Frontal cortex (tissue), 4 donors: ENCODE data around the gene DCANP1. TPM values are rescaled to one million over a fixed set of nuclear protein-coding genes. Genes with fewer than 3 reads are reported as not detected.
A peak's percentile ranks its signal among the peaks of the same experiment; 100 is the strongest.

Experiments used
- DNase-seq, 2 donors: peaks; one replicate each; pipeline ENCODE4 v3.0.0; 2012; ENCODE audit warnings: low spot score in 2 of 2
- FAIRE-seq: peaks from 2 replicates; lab custom pipeline; 2012; peaks lifted over from hg19 to GRCh38; lab: Jason Lieb, UNC
- total RNA-seq: library from RNA; depleted of rRNA; stranded (reverse); fragments of >200 nt; gene quantifications from one replicate; pipeline ENCODE4 v1.2.3, GENCODE V29; 2014
- donor health status: control.
- donor health status: control.
- donor health status: control.

DCANP1 gene
- total RNA-seq, 1 donor from 2014 or later: not detected

GRCh38 chr5:135429301-135430134, 17.6 kb downstream of the DCANP1 start:
- no peak for DNase-seq
- FAIRE-seq: no peak

DNA sequence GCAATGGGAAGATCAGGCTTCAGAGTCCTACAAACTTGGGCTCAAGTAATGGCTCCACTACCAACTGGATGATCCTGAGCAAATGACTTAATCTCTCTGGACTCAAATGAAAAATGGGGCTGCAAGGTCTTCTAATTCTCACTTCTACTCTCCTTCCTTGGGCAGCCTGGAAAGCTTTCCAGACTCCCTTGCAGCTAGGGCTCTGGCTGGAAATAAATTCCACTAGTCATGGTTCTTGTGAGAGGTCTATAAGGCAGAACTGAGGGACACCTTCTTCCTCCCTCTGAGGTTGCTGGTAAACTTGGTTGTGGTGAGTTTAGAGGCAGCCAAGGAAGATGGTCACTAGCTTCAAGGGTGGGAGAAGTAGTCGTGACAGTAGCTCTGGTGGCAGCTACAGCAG, 18.6 kb downstream of the DCANP1 start:
- DNase-seq: no peak
- no peak for FAIRE-seq

GRCh38 chr5:135426102-135427082, 20.8 kb downstream of the DCANP1 start:
- DNase-seq (no peak), FAIRE-seq (no peak)

GRCh38 chr5:135425641-135426040, 21.5 kb downstream of the DCANP1 start:
- FAIRE-seq: no peak
- DNase-seq: no peak

- FAIRE-seq (no peak), DNase-seq (no peak)
Measured at GRCh38 chr5:135423846-135424168, 23.3 kb downstream of the DCANP1 start.

GRCh38 chr5:135423146-135423845, 23.9 kb downstream of the DCANP1 start:
- no peak for FAIRE-seq

GRCh38 chr5:135422419-135422818, 24.7 kb downstream of the DCANP1 start:
- DNase-seq: no peak
- FAIRE-seq: peak; percentile 96

More at GRCh38 chr5:135423146-135423845, 23.9 kb downstream of the DCANP1 start:
- DNase-seq: no peak

DNA sequence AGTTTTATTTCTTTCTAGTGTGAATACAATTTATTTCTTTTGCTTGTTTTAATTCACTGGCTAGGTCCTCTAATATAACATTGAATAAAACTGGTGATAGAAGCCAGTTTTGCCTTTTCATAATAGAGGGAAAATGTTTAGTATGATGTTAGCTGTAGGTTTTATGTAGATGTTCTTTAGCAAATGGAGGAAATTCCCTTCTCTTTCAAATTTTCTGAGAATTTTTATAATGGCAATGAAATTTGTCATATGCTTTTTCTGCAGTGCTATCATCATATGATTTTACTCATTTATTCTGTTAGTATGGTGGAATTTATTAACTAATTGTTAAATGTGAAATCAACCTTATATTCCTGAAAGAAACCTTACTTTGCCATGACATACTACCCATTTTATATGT, 30.1 kb downstream of the DCANP1 start:
- FAIRE-seq (no peak), DNase-seq (no peak)

DNA sequence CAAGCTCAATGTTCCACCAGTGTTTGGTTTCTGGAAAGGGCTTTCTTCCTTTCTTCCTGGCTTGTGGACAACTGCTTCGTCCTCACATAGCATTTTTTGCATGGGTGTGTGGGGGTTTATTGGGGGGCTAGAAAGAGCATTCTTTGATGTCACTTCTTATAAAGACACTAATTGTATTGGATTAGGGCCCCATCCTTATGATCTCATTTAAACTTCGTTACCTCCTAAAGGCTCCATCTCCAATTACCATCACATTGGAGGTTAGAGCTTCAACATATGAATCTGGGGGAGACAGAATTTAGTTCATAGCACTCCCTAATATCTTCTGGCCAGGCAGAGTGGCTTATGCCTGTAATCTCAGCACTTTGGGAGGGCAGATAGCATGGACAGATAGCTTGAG, 42.1 kb downstream of the DCANP1 start:
- DNase-seq (no peak), FAIRE-seq (no peak)

DNA sequence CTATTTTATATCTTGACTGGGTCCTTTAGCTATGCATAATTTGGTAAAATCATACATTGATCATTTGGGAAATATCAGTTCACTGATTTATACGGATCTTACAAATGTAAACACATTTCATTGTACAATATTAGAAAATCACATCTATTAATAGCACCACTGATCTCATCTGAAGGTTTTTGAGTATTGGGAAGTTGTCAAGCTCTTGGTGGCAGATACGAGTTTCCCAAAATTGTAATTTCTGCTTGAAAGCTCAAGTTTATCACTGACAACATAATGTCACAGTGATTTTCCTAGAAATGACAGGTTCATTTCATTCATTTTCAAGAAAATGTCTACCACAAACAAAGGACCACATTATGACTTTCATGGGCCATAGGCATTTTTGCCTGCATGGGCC, 45.1 kb downstream of the DCANP1 start:
- FAIRE-seq (no peak), DNase-seq (no peak)

DNA sequence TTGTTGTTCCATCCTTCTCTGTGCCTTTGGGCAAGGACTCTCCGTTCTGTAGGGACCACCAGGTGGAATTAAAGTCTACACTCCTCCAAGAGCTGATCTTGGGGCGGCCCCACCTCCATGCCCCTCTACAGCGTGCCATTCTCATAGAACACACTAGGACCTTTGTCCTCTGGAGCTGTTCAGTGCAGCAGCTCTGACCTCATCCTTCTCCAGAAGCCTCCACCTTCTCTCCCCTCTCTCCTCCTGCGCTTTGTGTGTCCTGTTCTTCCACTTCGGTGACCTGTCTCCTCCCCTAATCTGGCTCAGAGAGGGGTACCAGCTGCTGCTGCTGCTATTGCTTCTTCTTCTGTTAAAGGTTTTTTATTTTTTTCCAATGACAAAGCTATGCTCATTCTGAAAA, 46.3 kb downstream of the DCANP1 start:
- DNase-seq (peak in 1 of 2 donors; percentile 44), FAIRE-seq (no peak)

DNA sequence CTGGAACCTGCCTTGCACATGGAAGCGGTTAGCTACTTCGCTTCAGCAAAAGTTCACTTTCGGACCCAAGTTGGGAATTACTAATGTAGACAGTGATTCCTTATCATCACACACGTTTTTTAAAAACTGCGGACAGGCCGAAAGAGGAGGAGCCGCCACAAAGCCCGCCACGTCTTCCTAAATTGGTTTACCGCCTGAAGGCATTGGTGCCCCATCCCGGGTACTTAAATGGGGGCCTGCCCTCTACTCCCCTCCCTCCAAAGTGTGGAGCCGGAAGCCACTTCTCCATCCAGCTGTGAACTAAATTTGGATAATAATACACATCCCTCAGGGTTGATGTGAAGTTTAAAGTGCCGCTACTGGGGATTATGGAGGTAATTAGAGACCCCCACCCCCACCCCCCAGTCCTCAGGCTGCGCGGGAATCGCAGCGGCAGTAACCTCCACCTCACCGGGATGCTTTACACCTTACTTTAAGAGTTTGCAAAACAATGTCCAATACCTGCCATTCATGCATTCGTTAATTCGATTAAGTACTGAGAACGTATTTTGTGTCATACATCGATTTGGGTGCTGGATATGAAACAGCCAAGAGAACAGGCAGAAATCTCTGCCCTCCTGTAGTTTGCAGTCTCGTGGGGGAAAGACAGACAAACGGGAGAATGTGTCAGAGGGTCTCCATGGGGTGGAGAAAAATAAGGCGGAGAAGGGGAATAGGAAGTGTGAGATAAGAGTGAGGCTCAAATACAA, 47.2 kb downstream of the DCANP1 start:
- no peak for DNase-seq
- FAIRE-seq: no peak

GRCh38 chr5:135398855-135399793, 48.0 kb downstream of the DCANP1 start, which contains the start of gene MACROH2A1:
TSS of gene MACROH2A1 (minus strand) at chr5:135399231. CDS start at chr5:135389093, 10,138 bp downstream.
- FAIRE-seq: no peak
- DNase-seq: peak; percentile 87 to 93

DNA sequence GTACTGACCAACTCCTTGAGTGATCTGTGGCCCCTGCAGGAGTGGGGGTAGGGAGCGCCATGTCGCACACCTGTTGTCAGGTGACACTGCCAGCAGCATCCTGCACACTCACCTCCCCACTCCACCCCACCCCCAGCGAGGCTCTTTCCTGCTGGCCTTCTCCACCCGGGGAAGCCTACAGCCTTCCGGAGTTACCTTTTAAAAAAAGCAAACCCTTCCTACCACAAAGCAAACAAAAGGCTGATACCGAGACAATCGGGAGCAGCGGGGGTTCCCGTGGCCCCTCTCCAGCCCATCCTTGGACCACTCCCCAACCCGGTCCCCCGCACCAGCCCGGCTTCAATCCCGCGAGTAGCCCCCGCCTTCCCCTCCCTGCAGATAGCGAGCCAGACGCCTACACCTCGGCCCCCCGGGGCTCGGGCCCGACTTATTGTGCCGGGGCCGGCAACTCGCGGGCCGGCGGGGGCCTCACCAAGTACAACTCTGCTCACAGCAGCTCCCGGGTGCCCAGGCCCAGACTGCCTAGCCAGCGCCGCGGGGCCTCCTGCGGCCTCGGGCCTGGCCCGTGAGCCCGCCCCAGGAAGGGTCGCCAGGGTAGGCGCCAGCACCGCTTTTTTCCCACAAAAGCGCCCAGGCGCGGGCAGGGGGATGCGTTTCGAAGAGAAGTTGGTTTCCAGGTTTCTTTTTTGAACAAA, 48.8 kb downstream of the DCANP1 start:
- DNase-seq (no peak), FAIRE-seq (no peak)

DNA sequence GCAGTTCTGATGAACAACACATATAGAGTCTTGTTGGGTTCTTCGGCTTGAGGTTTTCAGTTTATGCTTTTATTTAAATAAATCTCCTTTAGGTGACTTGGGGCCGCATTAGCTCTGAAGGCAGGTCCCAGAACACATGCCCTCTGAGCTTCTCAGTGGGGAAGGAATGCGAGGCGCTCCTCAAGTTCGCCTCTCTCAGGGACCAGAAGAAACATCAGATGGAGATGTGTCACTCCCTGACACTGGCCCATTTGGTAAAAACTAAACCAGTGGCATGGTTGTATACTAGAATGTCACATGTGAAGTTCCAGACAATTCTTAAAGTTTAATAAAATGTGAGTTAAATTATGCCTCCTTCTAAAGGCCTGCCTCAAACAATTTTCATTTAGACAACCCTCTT, 50.1 kb downstream of the DCANP1 start:
- DNase-seq: no peak
- no peak for FAIRE-seq

GRCh38 chr5:135396459-135397055, 50.6 kb downstream of the DCANP1 start:
- FAIRE-seq (no peak), DNase-seq (no peak)

- DNase-seq: no peak
- no peak for FAIRE-seq
Measured at GRCh38 chr5:135395866-135396265, 51.3 kb downstream of the DCANP1 start.
